Measurements from ENCODE around the gene ZEB2.

DNA sequence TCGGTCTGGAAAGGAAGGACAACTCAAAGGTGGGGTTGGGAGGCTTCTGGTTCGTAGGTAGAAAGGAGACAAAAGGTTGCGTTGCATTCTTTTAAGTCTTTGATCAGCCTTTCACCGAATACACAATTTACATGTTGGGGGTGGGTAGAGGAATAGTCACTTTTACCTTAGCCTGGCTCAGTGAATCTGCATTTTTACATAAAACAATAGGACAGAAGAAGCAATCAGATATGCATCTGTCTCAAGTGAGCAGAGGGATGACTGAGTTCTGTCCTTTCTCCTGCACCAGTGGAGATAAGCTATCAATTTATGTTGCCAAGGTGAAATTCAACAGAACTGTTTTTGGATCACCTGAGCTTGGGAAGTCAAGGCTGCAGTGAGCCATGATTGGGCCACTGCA lies 173.7 kb downstream of the ZEB2 start:
- TF ChIP-seq, protein P1, sequence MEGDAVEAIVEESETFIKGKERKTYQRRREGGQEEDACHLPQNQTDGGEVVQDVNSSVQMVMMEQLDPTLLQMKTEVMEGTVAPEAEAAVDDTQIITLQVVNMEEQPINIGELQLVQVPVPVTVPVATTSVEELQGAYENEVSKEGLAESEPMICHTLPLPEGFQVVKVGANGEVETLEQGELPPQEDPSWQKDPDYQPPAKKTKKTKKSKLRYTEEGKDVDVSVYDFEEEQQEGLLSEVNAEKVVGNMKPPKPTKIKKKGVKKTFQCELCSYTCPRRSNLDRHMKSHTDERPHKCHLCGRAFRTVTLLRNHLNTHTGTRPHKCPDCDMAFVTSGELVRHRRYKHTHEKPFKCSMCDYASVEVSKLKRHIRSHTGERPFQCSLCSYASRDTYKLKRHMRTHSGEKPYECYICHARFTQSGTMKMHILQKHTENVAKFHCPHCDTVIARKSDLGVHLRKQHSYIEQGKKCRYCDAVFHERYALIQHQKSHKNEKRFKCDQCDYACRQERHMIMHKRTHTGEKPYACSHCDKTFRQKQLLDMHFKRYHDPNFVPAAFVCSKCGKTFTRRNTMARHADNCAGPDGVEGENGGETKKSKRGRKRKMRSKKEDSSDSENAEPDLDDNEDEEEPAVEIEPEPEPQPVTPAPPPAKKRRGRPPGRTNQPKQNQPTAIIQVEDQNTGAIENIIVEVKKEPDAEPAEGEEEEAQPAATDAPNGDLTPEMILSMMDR (IDR thresholded peaks at IDR 0.05) = no peak
- no peak for TF ChIP-seq POLR2A (IDR thresholded peaks at IDR 0.05)

Measured in adrenal gland (tissue), 5 donors.